H9 (cell line): ENCODE data around the gene MAGED1. TPM values are rescaled to one million over a fixed set of nuclear protein-coding genes. Genes with fewer than 3 reads are reported as not detected.

Experiments used
- DNase-seq: peaks from one replicate; pipeline ENCODE4 v3.0.0-alpha.2; 2017
- H2AFZ ChIP-seq: one replicate; pipeline ENCODE4 v1.6.1; 2013; ENCODE audit warnings: mild to moderate bottlenecking, low read length, control low read depth, moderate library complexity
- H2AK5ac ChIP-seq: 2 replicates; pipeline ENCODE4 v1.6.1; 2013; ENCODE audit warnings: low read length, control low read depth, mixed read lengths; ENCODE audit not compliant: insufficient read length
- H2BK120ac ChIP-seq: one replicate; pipeline ENCODE4 v1.6.1; 2013; ENCODE audit warnings: low read depth, mild to moderate bottlenecking, low read length, control low read depth, inconsistent platforms; ENCODE audit not compliant: poor library complexity, severe bottlenecking
- H2BK12ac ChIP-seq: 2 replicates; pipeline ENCODE4 v1.6.1; 2013; ENCODE audit warnings: low read length, control low read depth, mixed read lengths, low read depth; ENCODE audit not compliant: insufficient read length
- H2BK15ac ChIP-seq: 2 replicates; pipeline ENCODE4 v1.6.1; 2013; ENCODE audit warnings: low read depth, low read length, control low read depth
- H2BK20ac ChIP-seq: one replicate; pipeline ENCODE4 v1.6.1; 2013; ENCODE audit warnings: low read depth, mild to moderate bottlenecking, low read length, control low read depth, inconsistent platforms; ENCODE audit not compliant: poor library complexity, severe bottlenecking
- H2BK5ac ChIP-seq: 2 replicates; pipeline ENCODE4 v1.6.1; 2013; ENCODE audit warnings: low read length, control low read depth, mixed read lengths; ENCODE audit not compliant: insufficient read length
- H3K14ac ChIP-seq: 2 replicates; pipeline ENCODE4 v1.6.1; 2013; ENCODE audit warnings: low read length, control low read depth; ENCODE audit not compliant: insufficient read depth
- H3K18ac ChIP-seq: 2 replicates; pipeline ENCODE4 v1.6.1; 2013; ENCODE audit warnings: low read depth, mild to moderate bottlenecking, mixed read lengths, low read length, control low read depth; ENCODE audit not compliant: insufficient read length
- H3K23ac ChIP-seq: 2 replicates; pipeline ENCODE4 v1.6.1; 2013; ENCODE audit warnings: low read length, control low read depth, mixed read lengths, low read depth; ENCODE audit not compliant: insufficient read length
- H3K23me2 ChIP-seq: 2 replicates; pipeline ENCODE4 v1.6.1; 2013; ENCODE audit warnings: low read depth, mild to moderate bottlenecking, mixed read lengths, low read length, control low read depth; ENCODE audit not compliant: insufficient read length, poor library complexity, severe bottlenecking
- H3K27ac ChIP-seq: 2 replicates; pipeline ENCODE4 v1.5.1; 2013; ENCODE audit warnings: low read length, control low read depth, mixed read lengths, low read depth; ENCODE audit not compliant: insufficient read length
- H3K27me3 ChIP-seq: 2 replicates; pipeline ENCODE4 v1.6.1; 2013; ENCODE audit warnings: low read length, control low read depth, inconsistent platforms; ENCODE audit not compliant: insufficient read depth
- H3K4ac ChIP-seq: 2 replicates; pipeline ENCODE4 v1.6.1; 2013; ENCODE audit warnings: low read depth, mild to moderate bottlenecking, control low read depth, inconsistent platforms, low read length, moderate library complexity
- H3K4me1 ChIP-seq: 2 replicates; pipeline ENCODE4 v1.6.1; 2013; ENCODE audit warnings: low read length, control low read depth, inconsistent platforms; ENCODE audit not compliant: insufficient read depth
- H3K4me2 ChIP-seq: 2 replicates; pipeline ENCODE4 v1.6.1; 2013; ENCODE audit warnings: low read length, control low read depth, mixed read lengths; ENCODE audit not compliant: insufficient read length, insufficient read depth
- H3K56ac ChIP-seq: 2 replicates; pipeline ENCODE4 v1.6.1; 2013; ENCODE audit warnings: low read depth, mild to moderate bottlenecking, mixed read lengths, low read length, control low read depth; ENCODE audit not compliant: insufficient read length
- H3K79me1 ChIP-seq: 2 replicates; pipeline ENCODE4 v1.6.1; 2013; ENCODE audit warnings: low read depth, mild to moderate bottlenecking, moderate library complexity, low read length, control low read depth, inconsistent platforms; ENCODE audit not compliant: insufficient read depth, poor library complexity, severe bottlenecking
- H3K79me2 ChIP-seq: 2 replicates; pipeline ENCODE4 v1.6.1; 2013; ENCODE audit warnings: low read length, control low read depth, inconsistent platforms; ENCODE audit not compliant: insufficient read depth
- H3K9ac ChIP-seq: 2 replicates; pipeline ENCODE4 v1.6.1; 2013; ENCODE audit warnings: low read length, control low read depth, mixed read lengths; ENCODE audit not compliant: insufficient read length; ENCODE audit errors: extremely low read depth
- H3K9me3 ChIP-seq: one replicate; pipeline ENCODE4 v1.6.1; 2013; ENCODE audit warnings: low read depth, low read length, inconsistent platforms; ENCODE audit not compliant: control insufficient read depth
- H3T11ph ChIP-seq: one replicate; pipeline ENCODE4 v1.6.1; 2013; ENCODE audit warnings: mild to moderate bottlenecking, low read length, control low read depth, inconsistent platforms
- H4K20me1 ChIP-seq: one replicate; pipeline ENCODE4 v1.6.1; 2013; ENCODE audit not compliant: control insufficient read depth, insufficient read length, insufficient read depth
- H4K5ac ChIP-seq: 2 replicates; pipeline ENCODE4 v1.6.1; 2013; ENCODE audit warnings: low read depth, mild to moderate bottlenecking, mixed read lengths, low read length, control low read depth; ENCODE audit not compliant: insufficient read length
- H4K8ac ChIP-seq: replicated peaks from 2 replicates; pipeline ENCODE4 v1.6.1; 2013; ENCODE audit warnings: low read length, control low read depth, mixed read lengths, low read depth; ENCODE audit not compliant: insufficient read length
- H4K91ac ChIP-seq: 2 replicates; pipeline ENCODE4 v1.6.1; 2013; ENCODE audit warnings: low read depth, mild to moderate bottlenecking, moderate library complexity, mixed read lengths, low read length, control low read depth; ENCODE audit not compliant: insufficient read length
- H3K27ac Mint-ChIP-seq, 3 experiments: 2 replicates in 2 of 3; 3 replicates in 1 of 3; pipeline ENCODE4 v1.8.0; 2020 to 2021; ENCODE audit warnings: mixed read lengths in 3 of 3, mild to moderate bottlenecking in 1 of 3, moderate library complexity in 1 of 3
- H3K27me3 Mint-ChIP-seq: 2 replicates; pipeline ENCODE4 v1.8.0; 2021; ENCODE audit warnings: low read depth, mild to moderate bottlenecking, moderate library complexity, mixed read lengths
- H3K36me3 Mint-ChIP-seq, 3 experiments: 2 replicates in 2 of 3; 3 replicates in 1 of 3; pipeline ENCODE4 v1.8.0; 2020 to 2021; ENCODE audit warnings: low read depth in 3 of 3, mixed read lengths in 3 of 3; ENCODE audit not compliant: insufficient read depth in 1 of 3
- H3K4me1 Mint-ChIP-seq, 2 experiments: 2 replicates each; pipeline ENCODE4 v1.8.0; 2020; ENCODE audit warnings: mixed read lengths in 2 of 2
- H3K4me3 Mint-ChIP-seq, 2 experiments: 2 replicates in 1 of 2; 3 replicates in 1 of 2; pipeline ENCODE4 v1.8.0; 2020 to 2021; ENCODE audit warnings: mild to moderate bottlenecking in 2 of 2, mixed read lengths in 2 of 2, moderate library complexity in 1 of 2
- H3K9me3 Mint-ChIP-seq, 2 experiments: 2 replicates in 1 of 2; 3 replicates in 1 of 2; pipeline ENCODE4 v1.8.0; 2020; ENCODE audit warnings: mild to moderate bottlenecking in 2 of 2, mixed read lengths in 2 of 2, moderate library complexity in 1 of 2
- CTCF ChIP-seq: fragments of 200-600 bp; sonication (generic); conservative IDR thresholded peaks from 3 replicates; pipeline ENCODE4 v1.8.0; 2021; ENCODE audit warnings: antibody characterized with exemption, mild to moderate bottlenecking
- WGBS: extraction: QIAGEN DNeasy Blood & Tissue Kit; methylation state at CpG from one replicate; pipeline ENCODE4 v1.1.7; 2013; ENCODE audit warnings: missing lambda C conversion rate, low lambda C conversion rate, mixed read lengths; ENCODE audit not compliant: insufficient read length; ENCODE audit errors: extremely low coverage; 5-methylcytosine and 5-hydroxymethylcytosine counted together
- total RNA-seq: library from RNA; stranded (reverse); gene quantifications from 2 replicates; pipeline ENCODE4 v1.2.1, GENCODE V29; 2021

Gene MAGED1
- total RNA-seq, 1 experiment from 2014 or later, result 163 TPM

GRCh38 chrX:51922561-51922960 lies 29.1 kb downstream of the MAGED1 start:
- TF ChIP-seq CTCF, result no peak
- Histone ChIP-seq H4K91ac (no peak overlapping the region), H3K23me2 (no peaks in the 10 kb centered on the region), H3K79me1 (no peaks in the 10 kb centered on the region), H3T11ph (no peak overlapping the region), H3K23ac (no peak overlapping the region), H3K14ac (no peak overlapping the region), H3K79me2 (no peaks in the 10 kb centered on the region), H3K56ac (no peak overlapping the region), H3K27ac (no peak overlapping the region), H4K20me1 (no peaks in the 10 kb centered on the region), H2BK12ac (no peak overlapping the region), H2BK5ac (no peak overlapping the region), H3K18ac (no peak overlapping the region), H3K4me2 (no peak overlapping the region), H2AK5ac (no peak overlapping the region), H3K9me3 (peaks cover 16% of the 10 kb centered on the region), H3K9ac (no peak overlapping the region), H4K8ac (no peak overlapping the region), H2AFZ (no peak overlapping the region), H2BK20ac (no peak overlapping the region), H3K27me3 (no peaks in the 10 kb centered on the region), H3K4me1 (no peaks in the 10 kb centered on the region), H2BK15ac (no peak overlapping the region), H3K4ac (no peak overlapping the region), H4K5ac (no peak overlapping the region), H2BK120ac (no peak overlapping the region)
- Mint-ChIP-seq H3K4me1 (peaks cover 2 to 8% of the 10 kb centered on the region in 2 experiments; a peak in 3 of 4 replicates), H3K4me3 (no peak overlapping the region), H3K36me3 (no peaks in the 10 kb centered on the region), H3K9me3 (peaks cover 25 to 48% of the 10 kb centered on the region in 2 experiments), H3K27me3 (peaks cover 4% of the 10 kb centered on the region; the same call in 1 of the 2 replicates), H3K27ac (no peak overlapping the region)
- DNase-seq, result no peak
- no CpG with 5 or more reads among the region's 1 CpG for WGBS
